Stomach (tissue), 9 donors: ENCODE results near the gene ATP6V1B1. TPM values are rescaled to one million over a fixed set of nuclear protein-coding genes. Genes with fewer than 3 reads are reported as not detected.
"Not testable (repeated sequence)": the region's sequence is repeated elsewhere in the genome, so short reads cannot be mapped to it uniquely, and the experiment has no call there.

Experiments
- DNase-seq, 2 donors: peaks; one replicate each; pipeline versions ENCODE4 v3.0.0 to v3.0.0-alpha.2; 2013 to 2019
- H3K27ac ChIP-seq, 5 donors: fragments of 200-600 bp in 4 of 5; sonication (generic) in 4 of 5; one replicate each; pipeline ENCODE4 v1.5.1; 2013 to 2019; ENCODE audit warnings: mild to moderate bottlenecking in 1 of 5, moderate library complexity in 1 of 5
- H3K27me3 ChIP-seq, 3 donors: fragments of 200-600 bp; sonication (generic); one replicate each; pipeline ENCODE4 v1.5.1; 2017 to 2019; ENCODE audit warnings: mixed run types in 1 of 3
- H3K36me3 ChIP-seq, 4 donors: fragments of 200-600 bp; sonication (generic); 1 replicate in 3 of 4; 2 replicates in 1 of 4; pipeline ENCODE4 v1.5.1; 2016 to 2019
- H3K4me1 ChIP-seq, 4 donors: fragments of 200-600 bp; sonication (generic); one replicate each; pipeline ENCODE4 v1.5.1; 2016 to 2019
- H3K4me3 ChIP-seq, 4 donors: fragments of 200-600 bp; sonication (generic) in 3 of 4; one replicate each; pipeline ENCODE4 v1.5.1; 2016 to 2019; ENCODE audit warnings: mild to moderate bottlenecking in 1 of 4
- H3K9me3 ChIP-seq, 4 donors: fragments of 200-600 bp; sonication (generic); one replicate each; pipeline ENCODE4 v1.5.1; 2016 to 2019
- EP300 ChIP-seq: sonication (generic); formaldehyde crosslinking; IDR thresholded peaks from one replicate; pipeline ENCODE4 v1.6.1; 2017; ENCODE audit warnings: antibody characterized with exemption
- POLR2A ChIP-seq, 4 donors: fragments of 450-650 bp; IDR thresholded peaks; one replicate each; pipeline ENCODE4 v1.6.1; 2016; ENCODE audit warnings: antibody characterized with exemption in 4 of 4, control low read depth in 2 of 4, mild to moderate bottlenecking in 1 of 4, moderate library complexity in 1 of 4
- POLR2AphosphoS5 ChIP-seq, 3 donors: sonication (generic); formaldehyde crosslinking; IDR thresholded peaks; one replicate each; pipeline ENCODE4 v1.6.1; 2016; ENCODE audit warnings: antibody characterized with exemption in 3 of 3
- whole genome bisulfite sequencing, 5 donors: extraction: QIAGEN DNeasy Blood & Tissue Kit in 3 of 5; methylation state at CpG; one replicate each; pipeline versions ENCODE4 v1.1.5 to v1.1.7; 2013 to 2018; 5-methylcytosine and 5-hydroxymethylcytosine counted together
- intact Hi-C: fragments of 100-400 bp; cut with DNase I; formaldehyde crosslinking; loops from one replicate; pipeline ENCODE4 v1.15.1; 2023; ENCODE audit warnings: low total_unique reads
- polyA plus RNA-seq, 3 donors: library from polyadenylated mRNA; stranded (reverse); fragments of 200-250 nt; gene quantifications; one replicate each; pipeline ENCODE4 v1.2.3, GENCODE V29; 2013
- small RNA-seq, 4 donors: library from RNA; depleted of rRNA; stranded (forward); fragments of <200 nt; gene quantifications; one replicate each; pipeline ENCODE3, GENCODE V24; 2016
- total RNA-seq, 5 donors: library from RNA; depleted of rRNA; stranded (reverse); fragments of >200 nt; gene quantifications; one replicate each; pipeline versions ENCODE4 v1.1.0 to v1.2.3, GENCODE V29; 2014 to 2016
- TF ChIP-seq, protein P1 (sequence below), 7 experiments: fragments of 450-650 bp in 4 of 7; fragments of 200-600 bp in 3 of 7; sonication (generic) in 3 of 7; IDR thresholded peaks; one replicate each; pipeline ENCODE4 v1.5.1; 2016 to 2019; ENCODE audit warnings: antibody characterized with exemption in 7 of 7, control low read depth in 2 of 7, mild to moderate bottlenecking in 1 of 7
- donor health status: healthy with polysubstance abuse.
- donor health status: Bipolar disorder and iron deficiency.
- donor health status: healthy.

Gene ATP6V1B1
- total and polyA plus RNA-seq, 8 donors, result 0.35 to 0.55 TPM; not detected in 6

DNA sequence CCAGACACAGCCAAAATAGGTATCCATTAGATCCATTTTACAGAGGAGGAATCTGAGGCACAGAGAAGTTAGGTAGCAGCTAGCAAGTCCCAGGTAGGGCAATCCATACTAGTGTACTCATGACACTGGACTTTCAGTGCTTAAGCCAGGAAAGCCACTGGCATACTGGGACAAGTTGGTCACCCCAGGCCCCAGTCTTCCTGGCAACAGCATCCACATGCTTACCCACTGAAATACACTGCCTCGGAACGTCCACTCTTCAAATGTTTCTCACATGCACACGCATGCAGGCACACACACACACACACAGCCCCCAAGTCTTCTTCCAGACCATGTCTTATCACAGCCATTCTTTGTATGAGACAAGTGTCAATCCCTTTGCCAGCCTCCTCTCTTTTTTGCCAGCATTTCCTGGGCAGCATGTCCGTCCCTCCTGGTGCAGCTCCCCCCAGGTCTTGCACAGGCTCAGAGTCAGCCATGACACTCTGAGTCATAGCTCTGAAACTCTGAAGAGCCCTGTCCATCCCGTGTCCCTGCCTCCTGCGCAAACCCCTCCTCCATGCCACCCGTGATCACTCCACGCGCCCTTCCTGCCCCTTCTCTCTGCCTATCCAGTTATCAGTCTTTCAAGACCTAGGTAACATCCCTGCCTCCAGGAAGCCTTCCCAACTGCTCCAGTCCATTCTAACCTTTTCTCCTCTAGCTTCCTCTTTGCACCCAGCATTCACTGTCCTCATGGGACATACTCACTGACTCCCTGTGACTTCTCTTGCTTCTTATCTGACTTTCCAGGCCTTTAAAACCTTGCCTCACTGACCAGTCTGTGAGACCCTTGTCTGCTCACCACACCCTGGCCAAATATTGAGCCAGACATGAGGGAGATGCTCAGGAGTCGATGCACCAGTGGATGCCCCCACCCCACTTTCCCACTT is 69.8 kb downstream of the ATP6V1B1 start:
- intact Hi-C loops, result no loop called here
- H3K4me3 ChIP-seq, result no peak overlapping the region
- no peak overlapping the region for H3K27ac ChIP-seq
- WGBS, 5 donors, result 73 to 81% (median 75%) methylated on average over 10 of the region's 10 CpGs
- H3K27me3 ChIP-seq, result peaks cover 0 to 10% (median 0%) of the 10 kb centered on the region in 3 donors
- peaks cover 0 to 11% (median 9%) of the 10 kb centered on the region in 4 donors for H3K4me1 ChIP-seq
- no peak for DNase-seq
- no peaks in the 10 kb centered on the region for H3K36me3 ChIP-seq
- no peak for TF ChIP-seq POLR2A (IDR thresholded peaks at IDR 0.05)
- H3K9me3 ChIP-seq, result no peaks in the 10 kb centered on the region

DNA sequence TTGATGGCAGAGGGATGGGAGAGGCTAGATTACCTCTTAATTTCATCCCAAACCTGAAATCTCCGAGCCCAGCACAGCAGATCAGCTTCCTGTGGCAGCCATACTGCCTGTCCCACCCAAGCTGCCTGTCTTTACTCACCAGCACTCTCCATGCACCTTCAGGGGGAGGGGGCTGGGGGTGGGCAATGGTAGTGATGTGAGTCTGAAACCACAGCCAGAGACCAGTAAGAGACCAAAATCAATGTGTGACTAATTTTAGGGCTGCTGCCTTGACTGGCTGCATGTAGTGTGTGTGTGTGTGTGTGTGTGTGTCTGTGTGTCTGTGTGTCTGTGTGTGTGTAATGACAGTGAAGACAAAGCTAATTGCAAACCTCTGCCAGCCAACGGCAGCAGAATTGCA is 70.6 kb downstream of the ATP6V1B1 start:
- WGBS, 5 donors, result 51 to 85% (median 61%) methylated on average over 2 of the region's 2 CpGs
- Histone ChIP-seq H3K4me1 (peaks cover 0 to 3% (median 2%) of the 10 kb centered on the region in 4 donors), H3K36me3 (no peaks in the 10 kb centered on the region), H3K27ac (no peak overlapping the region), H3K9me3 (no peaks in the 10 kb centered on the region), H3K4me3 (no peak overlapping the region), H3K27me3 (peaks cover 0 to 18% (median 0%) of the 10 kb centered on the region in 3 donors)
- intact Hi-C loops, result no loop called here
- DNase-seq, result no peak
- no peak for TF ChIP-seq EP300
- no peak for TF ChIP-seq POLR2A (IDR thresholded peaks at IDR 0.05)
- TF ChIP-seq, protein P1, sequence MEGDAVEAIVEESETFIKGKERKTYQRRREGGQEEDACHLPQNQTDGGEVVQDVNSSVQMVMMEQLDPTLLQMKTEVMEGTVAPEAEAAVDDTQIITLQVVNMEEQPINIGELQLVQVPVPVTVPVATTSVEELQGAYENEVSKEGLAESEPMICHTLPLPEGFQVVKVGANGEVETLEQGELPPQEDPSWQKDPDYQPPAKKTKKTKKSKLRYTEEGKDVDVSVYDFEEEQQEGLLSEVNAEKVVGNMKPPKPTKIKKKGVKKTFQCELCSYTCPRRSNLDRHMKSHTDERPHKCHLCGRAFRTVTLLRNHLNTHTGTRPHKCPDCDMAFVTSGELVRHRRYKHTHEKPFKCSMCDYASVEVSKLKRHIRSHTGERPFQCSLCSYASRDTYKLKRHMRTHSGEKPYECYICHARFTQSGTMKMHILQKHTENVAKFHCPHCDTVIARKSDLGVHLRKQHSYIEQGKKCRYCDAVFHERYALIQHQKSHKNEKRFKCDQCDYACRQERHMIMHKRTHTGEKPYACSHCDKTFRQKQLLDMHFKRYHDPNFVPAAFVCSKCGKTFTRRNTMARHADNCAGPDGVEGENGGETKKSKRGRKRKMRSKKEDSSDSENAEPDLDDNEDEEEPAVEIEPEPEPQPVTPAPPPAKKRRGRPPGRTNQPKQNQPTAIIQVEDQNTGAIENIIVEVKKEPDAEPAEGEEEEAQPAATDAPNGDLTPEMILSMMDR (IDR thresholded peaks at IDR 0.05), result no peak
- TF ChIP-seq POLR2AphosphoS5 (IDR thresholded peaks at IDR 0.05), result no peak

DNA sequence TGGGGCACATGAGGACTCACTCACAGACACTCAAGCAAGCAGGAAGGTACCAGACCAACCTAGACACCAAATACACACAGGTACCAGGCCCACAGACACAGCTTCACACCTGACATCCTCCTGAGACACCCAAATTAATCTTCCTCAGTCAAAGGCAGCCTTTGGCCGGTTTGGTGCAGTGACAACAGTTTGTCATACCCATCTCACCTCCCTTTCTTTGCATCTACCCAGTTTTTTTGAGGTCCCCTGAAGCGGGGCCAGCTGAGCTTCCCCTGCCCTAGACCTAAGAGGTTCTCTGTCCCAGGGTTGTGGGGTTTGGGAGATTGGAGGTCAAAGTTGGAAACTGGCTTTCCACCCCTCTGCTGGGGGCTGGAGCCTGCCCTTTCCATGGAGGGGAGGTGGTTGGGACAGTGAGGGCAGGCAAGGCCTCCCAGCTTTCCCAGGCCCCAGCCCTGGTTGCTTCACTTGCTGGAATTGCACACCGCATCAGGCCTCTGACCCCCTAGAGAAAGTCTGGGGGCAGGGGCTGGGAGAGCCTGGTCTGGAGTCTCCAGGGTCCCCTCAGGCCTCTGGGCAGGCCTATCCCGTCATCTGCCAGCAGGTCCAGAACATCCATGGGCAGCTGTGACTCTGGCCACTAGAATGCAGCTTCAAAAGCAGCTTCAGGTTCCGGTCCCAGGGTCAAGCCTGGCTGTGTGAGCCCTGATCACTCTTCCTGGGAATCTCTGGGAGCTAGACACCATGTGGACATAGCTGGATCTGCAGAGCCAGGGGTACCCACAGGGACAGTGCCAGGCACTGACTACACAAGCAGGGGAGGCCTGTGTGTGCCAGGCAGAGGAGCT is 71.5 kb downstream of the ATP6V1B1 start:
- no peaks in the 10 kb centered on the region for H3K9me3 ChIP-seq
- H3K27me3 ChIP-seq, result peaks cover 0 to 26% (median 0%) of the 10 kb centered on the region in 3 donors
- no peaks in the 10 kb centered on the region for H3K36me3 ChIP-seq
- no peak overlapping the region for H3K4me3 ChIP-seq
- no peak overlapping the region for H3K27ac ChIP-seq
- no peak for TF ChIP-seq POLR2AphosphoS5 (IDR thresholded peaks at IDR 0.05)
- no peaks in the 10 kb centered on the region for H3K4me1 ChIP-seq
- WGBS, 5 donors, result 68 to 88% (median 78%) methylated on average over 2 to 5 of the region's 5 CpGs
- DNase-seq, result no peak
- intact Hi-C loops, result no loop called here

DNA sequence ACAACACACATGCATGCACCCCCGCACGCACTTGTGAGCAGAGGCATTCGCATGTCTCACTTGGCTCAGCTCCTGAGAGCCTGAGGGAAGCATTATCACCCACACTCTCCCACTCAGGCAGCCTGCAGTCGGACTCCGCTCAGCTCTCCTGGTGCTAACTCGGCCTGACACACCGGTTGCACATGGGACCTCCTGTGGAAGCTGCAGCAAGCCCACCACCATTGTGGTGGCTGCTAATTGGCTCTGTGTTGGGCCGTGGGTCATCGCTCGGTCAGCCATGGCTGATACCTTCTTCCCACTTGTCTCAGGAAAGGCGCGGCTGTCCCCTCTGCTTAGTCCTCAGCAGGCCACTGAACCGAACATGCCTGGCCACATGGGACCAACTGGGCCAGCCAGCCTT is 72.6 kb downstream of the ATP6V1B1 start:
- Histone ChIP-seq H3K27ac (no peak overlapping the region), H3K36me3 (no peaks in the 10 kb centered on the region), H3K27me3 (peaks cover 0 to 34% (median 2%) of the 10 kb centered on the region in 3 donors), H3K9me3 (no peaks in the 10 kb centered on the region), H3K4me3 (no peak overlapping the region), H3K4me1 (no peaks in the 10 kb centered on the region)
- DNase-seq, result no peak
- TF ChIP-seq EP300 (no peak), POLR2A (IDR thresholded peaks at IDR 0.05) (no peak), POLR2AphosphoS5 (IDR thresholded peaks at IDR 0.05) (no peak)
- TF ChIP-seq, protein P1 (IDR thresholded peaks at IDR 0.05), result no peak
- intact Hi-C loops, result no loop called here
- WGBS, 5 donors, result 87 to 94% (median 92%) methylated on average over 11 to 13 of the region's 13 CpGs

DNA sequence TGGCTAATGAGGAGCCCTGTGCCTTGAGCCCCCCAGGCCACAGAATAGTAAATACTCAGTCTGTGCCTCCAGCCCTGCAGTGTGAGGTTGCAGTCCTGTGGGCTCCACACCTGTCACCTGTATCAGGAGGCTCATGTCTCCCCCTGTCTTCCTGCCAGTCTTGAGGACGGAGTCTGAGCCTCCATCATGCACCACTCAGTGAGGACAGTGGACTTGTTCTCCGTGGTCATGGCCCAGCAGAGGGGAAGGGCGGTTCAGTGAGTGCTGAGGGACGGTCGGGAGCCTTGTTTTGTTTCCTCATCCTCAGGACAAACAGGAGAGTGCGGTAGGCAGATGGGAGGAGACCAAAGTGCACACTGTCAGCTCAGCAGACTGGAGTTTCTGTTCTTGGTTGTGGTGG is 76.1 kb downstream of the ATP6V1B1 start:
- DNase-seq, H3K4me1 ChIP-seq, H3K9me3 ChIP-seq, H3K4me3 ChIP-seq, H3K27ac ChIP-seq, intact Hi-C loops, H3K36me3 ChIP-seq: not testable (repeated sequence)
- peaks cover 0 to 42% (median 6%) of the 10 kb centered on the region in 3 donors for H3K27me3 ChIP-seq
- 13 to 46% (median 23%) methylated on average over 6 of the region's 6 CpGs for WGBS, 5 donors

Small RNAs within 50 kb of the gene (small RNA-seq; reads per million reads assigned to genes)
- gene RF02272 (0 reads per million in 4 donors), gene RN7SL160P (0 reads per million in 4 donors)

Other genes with a start within 250 kb of the ATP6V1B1 start
- 1 to 10 TPM in 3 of 5 donors, under 1 TPM in 1, not detected in 1; 0.87 to 5.5 (median 2.3) TPM for gene ADD2, start 167.7 kb upstream of the ATP6V1B1 start, total RNA-seq
- under 1 TPM in 2 of 3 donors, not detected in 1; 0.12 to 0.13 TPM for gene ADD2, start 167.7 kb upstream of the ATP6V1B1 start, polyA plus RNA-seq
- gene FIGLA, start 145.3 kb upstream of the ATP6V1B1 start, total RNA-seq, result not detected
- under 1 TPM in 1 of 3 donors, not detected in 2; 0.75 TPM for gene FIGLA, start 145.3 kb upstream of the ATP6V1B1 start, polyA plus RNA-seq
- under 1 TPM in 1 of 5 donors, not detected in 4; 0.37 TPM for gene CLEC4F, start 115.3 kb upstream of the ATP6V1B1 start, total RNA-seq
- under 1 TPM in 1 of 3 donors, not detected in 2; 0.13 TPM for gene CLEC4F, start 115.3 kb upstream of the ATP6V1B1 start, polyA plus RNA-seq
- gene CD207, start 100.1 kb upstream of the ATP6V1B1 start, total RNA-seq, result not detected
- gene CD207, start 100.1 kb upstream of the ATP6V1B1 start, polyA plus RNA-seq, result 1 to 10 TPM in 1 of 3 donors, under 1 TPM in 1, not detected in 1; 0.46 to 1.4 TPM
- 1 to 10 TPM in 1 of 5 donors, not detected in 4; 1.2 TPM for gene VAX2, start 35.3 kb upstream of the ATP6V1B1 start, total RNA-seq
- gene VAX2, start 35.3 kb upstream of the ATP6V1B1 start, polyA plus RNA-seq, result under 1 TPM in 2 of 3 donors, not detected in 1; 0.23 to 0.25 TPM
- under 1 TPM in 1 of 5 donors, not detected in 4; 0.45 TPM for gene ANKRD53, start 42.7 kb downstream of the ATP6V1B1 start, total RNA-seq
- 1 to 10 TPM in 2 of 3 donors, under 1 TPM in 1; 0.88 to 2.3 (median 1.3) TPM for gene ANKRD53, start 42.7 kb downstream of the ATP6V1B1 start, polyA plus RNA-seq
- 10 to 100 TPM in 2 of 5 donors, 1 to 10 TPM in 3; 5.2 to 39.1 (median 9.4) TPM for gene TEX261, start 59.0 kb downstream of the ATP6V1B1 start, total RNA-seq
- 10 to 100 TPM; 17.1 to 19.2 (median 17.9) TPM for gene TEX261, start 59.0 kb downstream of the ATP6V1B1 start, polyA plus RNA-seq
- 100 to 1,000 TPM in 1 of 5 donors, 10 to 100 TPM in 4; 25.9 to 112 (median 62.4) TPM for gene NAGK, start 132.7 kb downstream of the ATP6V1B1 start, total RNA-seq
- gene NAGK, start 132.7 kb downstream of the ATP6V1B1 start, polyA plus RNA-seq, result 100 to 1,000 TPM in 2 of 3 donors, 10 to 100 TPM in 1; 93.8 to 124 (median 117) TPM
- gene MCEE, start 194.3 kb downstream of the ATP6V1B1 start, total RNA-seq, result 10 to 100 TPM in 2 of 5 donors, 1 to 10 TPM in 2, not detected in 1; 4.0 to 25.1 (median 15.8) TPM
- gene MCEE, start 194.3 kb downstream of the ATP6V1B1 start, polyA plus RNA-seq, result 10 to 100 TPM; 31.2 to 53.6 (median 32.2) TPM
- 10 to 100 TPM; 16.2 to 30.6 (median 23.3) TPM for gene MPHOSPH10, start 194.7 kb downstream of the ATP6V1B1 start, total RNA-seq
- gene MPHOSPH10, start 194.7 kb downstream of the ATP6V1B1 start, polyA plus RNA-seq, result 10 to 100 TPM; 17.9 to 25.1 (median 22.8) TPM